Loucy (cell line): ENCODE measurements around the gene ELL2.

Source experiments
- CTCF ChIP-seq: fragments of 200-600 bp; sonication (generic); conservative IDR thresholded peaks from 2 replicates; pipeline ENCODE4 v1.5.1; 2014; ENCODE audit warnings: mild to moderate bottlenecking, antibody characterized with exemption, low read length
- EZH2phosphoT487 ChIP-seq: fragments of 200-600 bp; IDR thresholded peaks from 2 replicates; pipeline ENCODE4 v1.6.1; 2018; ENCODE audit warnings: antibody characterized with exemption, mild to moderate bottlenecking, moderate library complexity, borderline replicate concordance

- TF ChIP-seq CTCF (no peak), EZH2phosphoT487 (no peak)
These were observed 57.8 kb downstream of the ELL2 start for GRCh38 chr5:95903838-95904237.
